Neural cell (in vitro differentiated cells): Measurements from ENCODE around the gene BORCS5.

Experiments
- EP300 ChIP-seq: fragments of 450-650 bp; conservative IDR thresholded peaks from 2 replicates; pipeline ENCODE4 v1.6.1; 2014; ENCODE audit warnings: antibody characterized with exemption, mild to moderate bottlenecking, moderate library complexity; ENCODE audit not compliant: poor library complexity, severe bottlenecking
- MXI1 ChIP-seq: fragments of 450-650 bp; conservative IDR thresholded peaks from 2 replicates; pipeline ENCODE4 v1.6.1; 2014; ENCODE audit warnings: antibody characterized with exemption, mild to moderate bottlenecking; ENCODE audit not compliant: poor library complexity, severe bottlenecking
- POLR2AphosphoS5 ChIP-seq: IDR thresholded peaks from 2 replicates; pipeline ENCODE4 v1.6.1; 2012
- SMC3 ChIP-seq: fragments of 450-650 bp; conservative IDR thresholded peaks from 2 replicates; pipeline ENCODE4 v1.6.1; 2014; ENCODE audit warnings: antibody characterized with exemption, mild to moderate bottlenecking, moderate library complexity; ENCODE audit not compliant: poor library complexity
- TAF1 ChIP-seq: IDR thresholded peaks from 2 replicates; pipeline ENCODE4 v1.6.1; 2012; ENCODE audit warnings: low read depth
- TF ChIP-seq, protein P1 (sequence below): fragments of 450-650 bp; IDR thresholded peaks from 2 replicates; pipeline ENCODE4 v1.5.1; 2014; ENCODE audit warnings: antibody characterized with exemption, mild to moderate bottlenecking, moderate library complexity; ENCODE audit not compliant: poor library complexity, severe bottlenecking

DNA sequence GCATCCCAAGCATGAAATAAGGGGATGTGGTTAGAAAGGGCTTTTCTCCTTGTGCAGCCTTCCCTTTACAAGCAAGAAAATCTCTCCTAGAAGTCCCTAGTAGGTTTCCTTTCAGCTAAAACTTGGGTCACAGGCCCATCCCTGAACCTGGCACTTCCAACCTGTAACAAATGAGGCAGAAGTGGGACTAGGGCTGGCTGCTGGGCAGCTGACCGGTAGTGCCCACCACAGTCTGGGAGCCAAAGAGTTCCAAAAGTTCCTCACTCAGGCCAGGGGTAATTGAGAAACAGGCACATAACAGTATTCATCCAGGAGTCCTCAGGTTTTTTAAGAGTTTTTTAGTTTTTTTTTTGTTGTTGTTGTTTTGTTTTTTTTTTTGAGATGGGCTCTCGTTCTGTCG lies 30.6 kb upstream of the BORCS5 start:
- TF ChIP-seq, protein P1, sequence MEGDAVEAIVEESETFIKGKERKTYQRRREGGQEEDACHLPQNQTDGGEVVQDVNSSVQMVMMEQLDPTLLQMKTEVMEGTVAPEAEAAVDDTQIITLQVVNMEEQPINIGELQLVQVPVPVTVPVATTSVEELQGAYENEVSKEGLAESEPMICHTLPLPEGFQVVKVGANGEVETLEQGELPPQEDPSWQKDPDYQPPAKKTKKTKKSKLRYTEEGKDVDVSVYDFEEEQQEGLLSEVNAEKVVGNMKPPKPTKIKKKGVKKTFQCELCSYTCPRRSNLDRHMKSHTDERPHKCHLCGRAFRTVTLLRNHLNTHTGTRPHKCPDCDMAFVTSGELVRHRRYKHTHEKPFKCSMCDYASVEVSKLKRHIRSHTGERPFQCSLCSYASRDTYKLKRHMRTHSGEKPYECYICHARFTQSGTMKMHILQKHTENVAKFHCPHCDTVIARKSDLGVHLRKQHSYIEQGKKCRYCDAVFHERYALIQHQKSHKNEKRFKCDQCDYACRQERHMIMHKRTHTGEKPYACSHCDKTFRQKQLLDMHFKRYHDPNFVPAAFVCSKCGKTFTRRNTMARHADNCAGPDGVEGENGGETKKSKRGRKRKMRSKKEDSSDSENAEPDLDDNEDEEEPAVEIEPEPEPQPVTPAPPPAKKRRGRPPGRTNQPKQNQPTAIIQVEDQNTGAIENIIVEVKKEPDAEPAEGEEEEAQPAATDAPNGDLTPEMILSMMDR: no peak
- TF ChIP-seq EP300 (no peak), MXI1 (no peak), TAF1 (no peak), SMC3 (no peak), POLR2AphosphoS5 (no peak)
